Activated T-helper 17 cell treated with anti-CD3 and anti-CD28 coated beads, Interleukin-2, amount 50 U/mL, for 72 hours (primary cell): ENCODE data around the gene RNF217. TPM values are rescaled to one million over a fixed set of nuclear protein-coding genes. Genes with fewer than 3 reads are reported as not detected.

Experiments
- ATAC-seq: fragments of 150-1000 bp; cut with Tn5 transposase; replicated peaks from 2 replicates; pipeline ENCODE4 v1.10.0; 2021; ENCODE audit warnings: mild to moderate bottlenecking, moderate library complexity
- H3K27ac Mint-ChIP-seq: one replicate; pipeline ENCODE4 v1.8.0; 2022; ENCODE audit warnings: mixed read lengths
- H3K27me3 Mint-ChIP-seq: one replicate; pipeline ENCODE4 v1.8.0; 2022; ENCODE audit warnings: mixed read lengths
- H3K36me3 Mint-ChIP-seq: one replicate; pipeline ENCODE4 v1.8.0; 2022; ENCODE audit warnings: low read depth, mild to moderate bottlenecking, mixed read lengths
- H3K4me1 Mint-ChIP-seq: one replicate; pipeline ENCODE4 v1.8.0; 2022; ENCODE audit warnings: mixed read lengths
- H3K4me3 Mint-ChIP-seq: one replicate; pipeline ENCODE4 v1.8.0; 2022; ENCODE audit warnings: mild to moderate bottlenecking, mixed read lengths
- H3K9me3 Mint-ChIP-seq: one replicate; pipeline ENCODE4 v1.8.0; 2022; ENCODE audit warnings: mixed read lengths
- total RNA-seq, 2 donors: library from RNA; stranded (reverse); gene quantifications; one replicate each; pipeline ENCODE4 v1.2.3, GENCODE V29; 2022

The RNF217 gene
- total RNA-seq, 2 donors from 2014 or later, result 1.7 to 5.6 TPM

- H3K27ac Mint-ChIP-seq, result no peak overlapping the region
- no peak for ATAC-seq
- no peaks in the 10 kb centered on the region for H3K4me1 Mint-ChIP-seq
- peaks cover 4% of the 10 kb centered on the region for H3K36me3 Mint-ChIP-seq
- no peak overlapping the region for H3K4me3 Mint-ChIP-seq
- no peaks in the 10 kb centered on the region for H3K9me3 Mint-ChIP-seq
- peaks cover 1% of the 10 kb centered on the region for H3K27me3 Mint-ChIP-seq
These were observed 8.5 kb downstream of the RNF217 start for GRCh38 chr6:124970763-124971162.

GRCh38 chr6:124973780-124974179 is 11.5 kb downstream of the RNF217 start:
- no peak overlapping the region for H3K27ac Mint-ChIP-seq
- peaks cover 4% of the 10 kb centered on the region for H3K36me3 Mint-ChIP-seq
- no peaks in the 10 kb centered on the region for H3K9me3 Mint-ChIP-seq
- no peak overlapping the region for H3K4me3 Mint-ChIP-seq
- ATAC-seq, result no peak
- H3K27me3 Mint-ChIP-seq, result no peaks in the 10 kb centered on the region
- H3K4me1 Mint-ChIP-seq, result no peaks in the 10 kb centered on the region

- Mint-ChIP-seq H3K36me3 (peaks cover 4% of the 10 kb centered on the region), H3K4me3 (no peak overlapping the region), H3K27ac (no peak overlapping the region), H3K4me1 (no peaks in the 10 kb centered on the region), H3K9me3 (no peaks in the 10 kb centered on the region), H3K27me3 (peaks cover 8% of the 10 kb centered on the region)
- no peak for ATAC-seq
These were observed 12.6 kb downstream of the RNF217 start for GRCh38 chr6:124974771-124975377.

- H3K4me3 Mint-ChIP-seq, result no peak overlapping the region
- no peaks in the 10 kb centered on the region for H3K4me1 Mint-ChIP-seq
- no peak for ATAC-seq
- peaks cover 11% of the 10 kb centered on the region for H3K27me3 Mint-ChIP-seq
- no peak overlapping the region for H3K27ac Mint-ChIP-seq
- no peaks in the 10 kb centered on the region for H3K36me3 Mint-ChIP-seq
- H3K9me3 Mint-ChIP-seq, result no peaks in the 10 kb centered on the region
These were observed 15.1 kb downstream of the RNF217 start for GRCh38 chr6:124977067-124977908.

GRCh38 chr6:124978451-124979293 is 16.4 kb downstream of the RNF217 start:
- H3K27me3 Mint-ChIP-seq, result peaks cover 11% of the 10 kb centered on the region
- H3K27ac Mint-ChIP-seq, result no peak overlapping the region
- no peaks in the 10 kb centered on the region for H3K9me3 Mint-ChIP-seq

GRCh38 chr6:124979294-124979678 is 17.0 kb downstream of the RNF217 start:
- no peak for ATAC-seq
- Mint-ChIP-seq H3K27me3 (peaks cover 11% of the 10 kb centered on the region), H3K9me3 (no peaks in the 10 kb centered on the region), H3K27ac (no peak overlapping the region), H3K4me1 (no peaks in the 10 kb centered on the region), H3K4me3 (no peak overlapping the region), H3K36me3 (no peaks in the 10 kb centered on the region)

More at GRCh38 chr6:124978451-124979293, 16.4 kb downstream of the RNF217 start:
- Mint-ChIP-seq H3K4me1 (no peaks in the 10 kb centered on the region), H3K4me3 (no peak overlapping the region), H3K36me3 (no peaks in the 10 kb centered on the region)
- no peak for ATAC-seq

- Mint-ChIP-seq H3K9me3 (no peaks in the 10 kb centered on the region), H3K4me1 (no peaks in the 10 kb centered on the region), H3K4me3 (no peak overlapping the region), H3K27me3 (peaks cover 11% of the 10 kb centered on the region), H3K27ac (no peak overlapping the region), H3K36me3 (no peaks in the 10 kb centered on the region)
- no peak for ATAC-seq
These were observed 20.4 kb downstream of the RNF217 start for GRCh38 chr6:124982669-124983068.

- Mint-ChIP-seq H3K4me3 (no peak overlapping the region), H3K36me3 (no peaks in the 10 kb centered on the region), H3K27ac (no peak overlapping the region), H3K9me3 (no peaks in the 10 kb centered on the region), H3K4me1 (no peaks in the 10 kb centered on the region), H3K27me3 (peaks cover 11% of the 10 kb centered on the region)
- ATAC-seq, result no peak
These were observed 21.3 kb downstream of the RNF217 start for GRCh38 chr6:124983383-124984083.

- H3K4me1 Mint-ChIP-seq, result no peaks in the 10 kb centered on the region
- H3K9me3 Mint-ChIP-seq, result no peaks in the 10 kb centered on the region
- H3K4me3 Mint-ChIP-seq, result no peak overlapping the region
- H3K36me3 Mint-ChIP-seq, result no peaks in the 10 kb centered on the region
- H3K27ac Mint-ChIP-seq, result no peak overlapping the region
- H3K27me3 Mint-ChIP-seq, result peaks cover 3% of the 10 kb centered on the region
- ATAC-seq, result no peak
These were observed 22.6 kb downstream of the RNF217 start for GRCh38 chr6:124984668-124985338.

- ATAC-seq, result no peak
- Mint-ChIP-seq H3K4me3 (no peak overlapping the region), H3K9me3 (no peaks in the 10 kb centered on the region), H3K4me1 (no peaks in the 10 kb centered on the region), H3K36me3 (no peaks in the 10 kb centered on the region), H3K27ac (no peak overlapping the region), H3K27me3 (no peaks in the 10 kb centered on the region)
These were observed 23.9 kb downstream of the RNF217 start for GRCh38 chr6:124986164-124986563.

GRCh38 chr6:124987291-124987690 is 25.1 kb downstream of the RNF217 start:
- Mint-ChIP-seq H3K4me3 (no peak overlapping the region), H3K27ac (no peak overlapping the region), H3K27me3 (no peaks in the 10 kb centered on the region), H3K36me3 (no peaks in the 10 kb centered on the region), H3K4me1 (no peaks in the 10 kb centered on the region), H3K9me3 (no peaks in the 10 kb centered on the region)
- no peak for ATAC-seq

GRCh38 chr6:124987999-124988591 is 25.9 kb downstream of the RNF217 start:
- no peak for ATAC-seq
- no peaks in the 10 kb centered on the region for H3K36me3 Mint-ChIP-seq
- no peaks in the 10 kb centered on the region for H3K9me3 Mint-ChIP-seq
- no peaks in the 10 kb centered on the region for H3K4me1 Mint-ChIP-seq
- no peaks in the 10 kb centered on the region for H3K27me3 Mint-ChIP-seq
- H3K4me3 Mint-ChIP-seq, result no peak overlapping the region
- H3K27ac Mint-ChIP-seq, result no peak overlapping the region

GRCh38 chr6:124989136-124989983 is 27.1 kb downstream of the RNF217 start:
- Mint-ChIP-seq H3K4me3 (no peak overlapping the region), H3K9me3 (no peaks in the 10 kb centered on the region), H3K27me3 (no peaks in the 10 kb centered on the region), H3K27ac (no peak overlapping the region), H3K4me1 (no peaks in the 10 kb centered on the region), H3K36me3 (no peaks in the 10 kb centered on the region)
- no peak for ATAC-seq
